Heart left ventricle (tissue), 16 donors: Measurements from ENCODE around the gene CR2. TPM values are rescaled to one million over a fixed set of nuclear protein-coding genes. Genes with fewer than 3 reads are reported as not detected.

Experiments used
- ATAC-seq, 4 donors: fragments of 200-7000 bp; cut with Tn5 transposase; one replicate each; pipeline ENCODE4 v1.9.1; 2020 to 2022; ENCODE audit warnings: moderate library complexity in 4 of 4, mild to moderate bottlenecking in 3 of 4, moderate number of reproducible peaks in 1 of 4
- DNase-seq, 5 donors: peaks; one replicate each; pipeline ENCODE4 v3.0.0-alpha.2; 2020
- H3K27ac ChIP-seq, 12 donors: fragments of 200-600 bp; sonication (generic) in 4 of 12; one replicate each; pipeline versions ENCODE4 v1.5.0 to v1.8.0; 2016 to 2022; ENCODE audit warnings: mild to moderate bottlenecking in 2 of 12
- H3K27me3 ChIP-seq, 9 donors: fragments of 200-600 bp; sonication (generic) in 2 of 9; one replicate each; pipeline versions ENCODE4 v1.5.1 to v1.8.0; 2016 to 2022; ENCODE audit warnings: mild to moderate bottlenecking in 3 of 9
- H3K36me3 ChIP-seq, 9 donors: fragments of 200-600 bp; sonication (generic) in 2 of 9; one replicate each; pipeline versions ENCODE4 v1.5.0 to v1.8.0; 2018 to 2022; ENCODE audit warnings: mild to moderate bottlenecking in 2 of 9
- H3K4me1 ChIP-seq, 12 donors: fragments of 200-600 bp; sonication (generic) in 4 of 12; one replicate each; pipeline versions ENCODE4 v1.5.0 to v1.8.0; 2016 to 2022; ENCODE audit warnings: mild to moderate bottlenecking in 3 of 12
- H3K4me3 ChIP-seq, 12 donors: fragments of 200-600 bp; sonication (generic) in 4 of 12; one replicate each; pipeline versions ENCODE4 v1.5.0 to v1.8.0; 2017 to 2022; ENCODE audit warnings: mild to moderate bottlenecking in 9 of 12, moderate library complexity in 4 of 12
- H3K9me3 ChIP-seq, 12 donors: fragments of 200-600 bp; sonication (generic) in 4 of 12; one replicate each; pipeline versions ENCODE4 v1.5.0 to v1.8.0; 2016 to 2022; ENCODE audit warnings: mild to moderate bottlenecking in 1 of 12
- POLR2A ChIP-seq, 2 donors: fragments of 450-650 bp; IDR thresholded peaks; one replicate each; pipeline ENCODE4 v1.6.1; 2017; ENCODE audit warnings: antibody characterized with exemption in 2 of 2, mild to moderate bottlenecking in 2 of 2, moderate library complexity in 2 of 2
- WGBS, 4 donors: extraction: QIAGEN DNeasy Blood & Tissue Kit in 2 of 4; methylation state at CpG; one replicate each; pipeline versions ENCODE4 v1.1.5 to v1.1.7; 2013 to 2018; 5-methylcytosine and 5-hydroxymethylcytosine counted together
- intact Hi-C, 10 donors: fragments of 100-400 bp; cut with DNase I; formaldehyde crosslinking; loops; one replicate each; pipeline versions ENCODE4 v1.11.1 to v1.14.2; 2022
- polyA plus RNA-seq, 2 donors: library from polyadenylated mRNA; stranded (reverse); fragments of 200-250 nt; gene quantifications; one replicate each; pipeline ENCODE4 v1.2.3, GENCODE V29; 2013
- total RNA-seq, 9 donors: library from RNA; depleted of rRNA in 2 of 9; stranded (reverse); fragments of >200 nt in 2 of 9; fragmentation: NEBNext Ultra II Directional in 3 of 9; extraction: Animal tissue kit (Norgen Biotek cat#: 25700) in 3 of 9; gene quantifications; one replicate each; pipeline versions ENCODE4 v1.1.0 to v1.2.4, GENCODE V29; 2016 to 2023
- TF ChIP-seq, protein P1 (sequence below), 12 donors: fragments of 200-600 bp; sonication (generic) in 4 of 12; IDR thresholded peaks; one replicate each; pipeline versions ENCODE4 v1.5.0 to v1.8.0; 2018 to 2022; ENCODE audit warnings: antibody characterized with exemption in 12 of 12, mild to moderate bottlenecking in 5 of 12
- donor health status: ischemic (EF 13 %, LVEDD 7.1; RV severe dilation, severe dysfunction).
- donor health status: healthy with polysubstance abuse.
- donor health status: DM: no; HTN: yes; CAD: no.
- donor health status: DM: no; HTN: no; CAD: no.
- donor health status: ischemic (EF 25% LVEDD 6.9; RV normal size, moderate dysfunction).
- donor health status: ischemic (EF 25% LVEDD 5.7; RV mildly dilated, moderate dysfunction).
- donor health status: healthy.
- donor health status: DM: yes; HTN: yes; CAD: no.
- donor health status: ischemic (EF 35%, LVEDD 5.7; RV mildly dilated, moderate dysfunction).
- donor health status: nonischemic (EF 11% LVEDD 7.7; RV severe dilation, severe dysfunction).
- donor health status: DM: yes; HTN: yes; CAD: no.
- donor health status: PGD.
- donor health status: ischemic (EF 29% LVEDD 5.4; RV normal size, mild dysfunction).
- donor health status: nonischemic (EF 23%, LVEDD 6.1; RV moderate dilation, normal function).

CR2 gene
- total and polyA plus RNA-seq, 11 donors, result 0.03 to 0.09 TPM; not detected in 9

GRCh38 chr1:207407655-207408260 is 46.4 kb upstream of the CR2 start:
- DNase-seq (no peak), ATAC-seq (peak in 2 of 4 donors; percentile 22 to 38)
- 31 to 55% (median 49%) methylated on average over 1 of the region's 1 CpG for WGBS, 4 donors
- peak overlapping the region in 1 of 12 donors; percentile 78 for H3K27ac ChIP-seq
- H3K36me3 ChIP-seq, result no peaks in the 10 kb centered on the region
- peaks cover 0 to 31% (median 0%) of the 10 kb centered on the region in 12 donors for H3K4me1 ChIP-seq
- intact Hi-C loops, result loop anchor here in 9 of 10 donors (5.0 to 10.0 kb wide), 7 partner anchors 83 to 325 kb away; partner anchors contain the start of gene CD55 (in 1 of the 9)
- no peak for TF ChIP-seq POLR2A (IDR thresholded peaks at IDR 0.05)
- TF ChIP-seq, protein P1, sequence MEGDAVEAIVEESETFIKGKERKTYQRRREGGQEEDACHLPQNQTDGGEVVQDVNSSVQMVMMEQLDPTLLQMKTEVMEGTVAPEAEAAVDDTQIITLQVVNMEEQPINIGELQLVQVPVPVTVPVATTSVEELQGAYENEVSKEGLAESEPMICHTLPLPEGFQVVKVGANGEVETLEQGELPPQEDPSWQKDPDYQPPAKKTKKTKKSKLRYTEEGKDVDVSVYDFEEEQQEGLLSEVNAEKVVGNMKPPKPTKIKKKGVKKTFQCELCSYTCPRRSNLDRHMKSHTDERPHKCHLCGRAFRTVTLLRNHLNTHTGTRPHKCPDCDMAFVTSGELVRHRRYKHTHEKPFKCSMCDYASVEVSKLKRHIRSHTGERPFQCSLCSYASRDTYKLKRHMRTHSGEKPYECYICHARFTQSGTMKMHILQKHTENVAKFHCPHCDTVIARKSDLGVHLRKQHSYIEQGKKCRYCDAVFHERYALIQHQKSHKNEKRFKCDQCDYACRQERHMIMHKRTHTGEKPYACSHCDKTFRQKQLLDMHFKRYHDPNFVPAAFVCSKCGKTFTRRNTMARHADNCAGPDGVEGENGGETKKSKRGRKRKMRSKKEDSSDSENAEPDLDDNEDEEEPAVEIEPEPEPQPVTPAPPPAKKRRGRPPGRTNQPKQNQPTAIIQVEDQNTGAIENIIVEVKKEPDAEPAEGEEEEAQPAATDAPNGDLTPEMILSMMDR (IDR thresholded peaks at IDR 0.05), result no peak
- H3K4me3 ChIP-seq, result no peak overlapping the region
- H3K9me3 ChIP-seq, result no peaks in the 10 kb centered on the region
- peaks cover 0 to 7% (median 0%) of the 10 kb centered on the region in 9 donors for H3K27me3 ChIP-seq

- no peaks in the 10 kb centered on the region for H3K9me3 ChIP-seq
- intact Hi-C loops, result no loop called here
- no peak for TF ChIP-seq POLR2A (IDR thresholded peaks at IDR 0.05)
- ATAC-seq (no peak), DNase-seq (no peak)
- no peak overlapping the region for H3K27ac ChIP-seq
- peaks cover 0 to 59% (median 0%) of the 10 kb centered on the region in 12 donors for H3K4me1 ChIP-seq
- H3K36me3 ChIP-seq, result no peaks in the 10 kb centered on the region
- no peak overlapping the region for H3K4me3 ChIP-seq
- H3K27me3 ChIP-seq, result peaks cover 0 to 7% (median 0%) of the 10 kb centered on the region in 9 donors
- 87 to 95% (median 92%) methylated on average over 2 of the region's 2 CpGs for WGBS, 4 donors
Observed at GRCh38 chr1:207412845-207413244, 41.3 kb upstream of the CR2 start.

- Histone ChIP-seq H3K27me3 (no peaks in the 10 kb centered on the region), H3K9me3 (peaks cover 0 to 6% (median 0%) of the 10 kb centered on the region in 12 donors), H3K4me1 (peaks cover 0 to 60% (median 0%) of the 10 kb centered on the region in 12 donors), H3K27ac (peak overlapping the region in 1 of 12 donors; percentile 86), H3K36me3 (no peaks in the 10 kb centered on the region), H3K4me3 (no peak overlapping the region)
- no peak for DNase-seq
- WGBS, 4 donors, result 48 to 65% (median 54%) methylated on average over 4 of the region's 4 CpGs
- no peak for TF ChIP-seq POLR2A (IDR thresholded peaks at IDR 0.05)
- TF ChIP-seq, protein P1 (IDR thresholded peaks at IDR 0.05), result no peak
- intact Hi-C loops, result no loop called here
- ATAC-seq, result peak in 1 of 4 donors; percentile 31
Observed at GRCh38 chr1:207414606-207415108, 39.5 kb upstream of the CR2 start.

DNA sequence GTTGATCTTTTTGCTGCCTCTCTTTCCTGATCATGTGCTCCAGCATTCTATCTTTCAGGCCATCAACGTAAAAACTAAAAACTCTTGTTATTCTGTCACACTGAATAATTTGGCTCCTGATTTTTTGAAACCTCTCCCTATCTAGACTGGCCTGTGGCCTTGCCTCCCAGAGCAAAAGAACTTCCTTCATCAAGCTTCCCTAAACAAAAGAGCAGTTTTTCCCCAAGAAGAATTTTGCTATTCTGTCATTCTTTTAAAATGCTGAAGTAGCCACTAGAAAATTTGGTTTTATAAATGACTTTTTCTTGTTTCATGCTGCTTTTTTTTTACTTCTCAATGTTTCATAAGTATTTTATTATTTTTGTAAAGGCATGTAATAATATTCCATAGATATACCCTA is 37.1 kb upstream of the CR2 start:
- no peak for DNase-seq
- TF ChIP-seq, protein P1 (IDR thresholded peaks at IDR 0.05), result no peak
- TF ChIP-seq POLR2A (IDR thresholded peaks at IDR 0.05), result no peak
- H3K9me3 ChIP-seq, result peaks cover 0 to 21% (median 6%) of the 10 kb centered on the region in 12 donors
- ATAC-seq, result no peak
- intact Hi-C loops, result no loop called here
- H3K4me1 ChIP-seq, result peaks cover 0 to 60% (median 0%) of the 10 kb centered on the region in 12 donors
- H3K27ac ChIP-seq, result peak overlapping the region in 1 of 12 donors; percentile 72
- H3K27me3 ChIP-seq, result no peaks in the 10 kb centered on the region
- WGBS, 4 donors, result 60 to 82% (median 76%) methylated on average over 1 of the region's 1 CpG
- no peak overlapping the region for H3K4me3 ChIP-seq
- H3K36me3 ChIP-seq, result no peaks in the 10 kb centered on the region
